BLaER1 treated with 17β-estradiol and CSF1 and Interleukin-3, amounts not matched to agents 10 nM and 100 nM (cell line): ENCODE results near the gene TENM3.

ENCODE experiments used
- H3K27ac ChIP-seq, 11 experiments: shearing (Covaris generic); formaldehyde crosslinking; 2 replicates each; pipeline ENCODE4 v1.8.1; 2022
- H3K27me3 ChIP-seq, 11 experiments: shearing (Covaris generic); formaldehyde crosslinking; 2 replicates each; pipeline ENCODE4 v1.8.1; 2022
- H3K36me3 ChIP-seq, 11 experiments: shearing (Covaris generic); formaldehyde crosslinking; 2 replicates each; pipeline ENCODE4 v1.8.1; 2022
- H3K4me1 ChIP-seq, 10 experiments: shearing (Covaris generic); formaldehyde crosslinking; 2 replicates each; pipeline ENCODE4 v1.8.1; 2022
- H3K4me2 ChIP-seq, 11 experiments: shearing (Covaris generic); formaldehyde crosslinking; 2 replicates each; pipeline ENCODE4 v1.8.1; 2022
- H3K4me3 ChIP-seq, 10 experiments: shearing (Covaris generic); formaldehyde crosslinking; 2 replicates each; pipeline ENCODE4 v1.8.1; 2022
- H3K9ac ChIP-seq, 11 experiments: shearing (Covaris generic); formaldehyde crosslinking; 2 replicates each; pipeline ENCODE4 v1.8.1; 2022
- H3K9me3 ChIP-seq, 11 experiments: shearing (Covaris generic); formaldehyde crosslinking; replicated peaks in 1 of 11; 2 replicates each; pipeline ENCODE4 v1.8.1; 2022
- H4K20me1 ChIP-seq, 11 experiments: shearing (Covaris generic); formaldehyde crosslinking; 2 replicates each; pipeline ENCODE4 v1.8.1; 2022
- Cebpa-rat ChIP-seq, 11 experiments: shearing (Covaris generic); IDR thresholded peaks; 2 replicates each; pipeline ENCODE4 v1.8.1; 2022

TENM3 gene

GRCh38 chr4:182840108-182840507 is 596.9 kb downstream of the TENM3 start:
- Histone ChIP-seq H3K27ac (no peak overlapping the region), H3K9ac (no peak overlapping the region), H3K27me3 (peaks cover 0 to 6% (median 3%) of the 10 kb centered on the region in 11 experiments; a peak in 10 of 22 replicates), H3K4me2 (no peak overlapping the region), H4K20me1 (no peaks in the 10 kb centered on the region), H3K9me3 (no peaks in the 10 kb centered on the region), H3K4me3 (no peak overlapping the region), H3K36me3 (no peaks in the 10 kb centered on the region), H3K4me1 (peaks cover 0 to 10% (median 3%) of the 10 kb centered on the region in 10 experiments; a peak in 7 of 20 replicates)
- TF ChIP-seq Cebpa-rat (IDR thresholded peaks at IDR 0.05), result no peak

- Histone ChIP-seq H3K9ac (no peak overlapping the region), H3K27me3 (no peaks in the 10 kb centered on the region), H3K27ac (no peak overlapping the region), H3K4me3 (no peak overlapping the region), H3K9me3 (no peaks in the 10 kb centered on the region), H3K36me3 (no peaks in the 10 kb centered on the region), H3K4me1 (peaks cover 0 to 19% (median 5%) of the 10 kb centered on the region in 10 experiments; a peak in 8 of 20 replicates), H3K4me2 (no peak overlapping the region), H4K20me1 (no peaks in the 10 kb centered on the region)
- TF ChIP-seq Cebpa-rat (IDR thresholded peaks at IDR 0.05), result no peak
Measured at GRCh38 chr4:182842104-182842600, 599.0 kb downstream of the TENM3 start.

GRCh38 chr4:182842759-182843390 is 599.7 kb downstream of the TENM3 start:
- Histone ChIP-seq H3K9ac (no peak overlapping the region), H4K20me1 (no peaks in the 10 kb centered on the region)
- no peak for TF ChIP-seq Cebpa-rat (IDR thresholded peaks at IDR 0.05)

GRCh38 chr4:182843808-182844325 is 600.7 kb downstream of the TENM3 start:
- peak overlapping the region in 7 of 11 experiments; percentile 6 to 38 (median 24); a peak in 8 of 22 replicates for H3K4me2 ChIP-seq
- no peak overlapping the region for H3K9ac ChIP-seq
- H3K27ac ChIP-seq, result no peak overlapping the region
- H3K36me3 ChIP-seq, result no peaks in the 10 kb centered on the region
- H3K4me3 ChIP-seq, result no peak overlapping the region
- H3K9me3 ChIP-seq, result no peaks in the 10 kb centered on the region
- H4K20me1 ChIP-seq, result no peaks in the 10 kb centered on the region
- H3K27me3 ChIP-seq, result no peaks in the 10 kb centered on the region
- TF ChIP-seq Cebpa-rat (IDR thresholded peaks at IDR 0.05), result no peak
- H3K4me1 ChIP-seq, result peaks cover 0 to 21% (median 6%) of the 10 kb centered on the region in 10 experiments; a peak in 8 of 20 replicates

More at GRCh38 chr4:182842759-182843390, 599.7 kb downstream of the TENM3 start:
- no peaks in the 10 kb centered on the region for H3K27me3 ChIP-seq
- H3K9me3 ChIP-seq, result no peaks in the 10 kb centered on the region
- no peaks in the 10 kb centered on the region for H3K36me3 ChIP-seq
- H3K27ac ChIP-seq, result no peak overlapping the region
- H3K4me2 ChIP-seq, result no peak overlapping the region
- peaks cover 0 to 21% (median 6%) of the 10 kb centered on the region in 10 experiments; a peak in 8 of 20 replicates for H3K4me1 ChIP-seq
- no peak overlapping the region for H3K4me3 ChIP-seq

- peaks cover 0 to 8% (median 0%) of the 10 kb centered on the region in 11 experiments; a peak in 8 of 22 replicates for H3K27me3 ChIP-seq
- TF ChIP-seq Cebpa-rat (IDR thresholded peaks at IDR 0.05), result no peak
- H3K9ac ChIP-seq, result no peak overlapping the region
- H3K9me3 ChIP-seq, result no peaks in the 10 kb centered on the region
- H3K27ac ChIP-seq, result no peak overlapping the region
- H3K4me3 ChIP-seq, result no peak overlapping the region
- H4K20me1 ChIP-seq, result no peaks in the 10 kb centered on the region
- no peaks in the 10 kb centered on the region for H3K36me3 ChIP-seq
- peaks cover 0 to 38% (median 19%) of the 10 kb centered on the region in 10 experiments; a peak in 17 of 20 replicates for H3K4me1 ChIP-seq
- H3K4me2 ChIP-seq, result no peak overlapping the region
Measured at GRCh38 chr4:182845618-182846017, 602.4 kb downstream of the TENM3 start.

GRCh38 chr4:182846036-182846435 is 602.8 kb downstream of the TENM3 start:
- H3K4me3 ChIP-seq, result no peak overlapping the region
- peaks cover 0 to 43% (median 23%) of the 10 kb centered on the region in 10 experiments; a peak in 17 of 20 replicates for H3K4me1 ChIP-seq
- H3K36me3 ChIP-seq, result no peaks in the 10 kb centered on the region
- no peak for TF ChIP-seq Cebpa-rat (IDR thresholded peaks at IDR 0.05)
- no peaks in the 10 kb centered on the region for H4K20me1 ChIP-seq
- no peak overlapping the region for H3K27ac ChIP-seq
- no peaks in the 10 kb centered on the region for H3K9me3 ChIP-seq
- H3K4me2 ChIP-seq, result peak overlapping the region in 1 of 11 experiments; percentile 40; a peak in 1 of 22 replicates
- H3K9ac ChIP-seq, result no peak overlapping the region
- peaks cover 0 to 13% (median 0%) of the 10 kb centered on the region in 11 experiments; a peak in 8 of 22 replicates for H3K27me3 ChIP-seq

GRCh38 chr4:182847576-182848450 is 604.6 kb downstream of the TENM3 start:
- H3K36me3 ChIP-seq, result no peaks in the 10 kb centered on the region
- H3K4me1 ChIP-seq, result peaks cover 0 to 49% (median 30%) of the 10 kb centered on the region in 10 experiments; a peak in 17 of 20 replicates
- H3K4me2 ChIP-seq, result no peak overlapping the region
- H3K27ac ChIP-seq, result no peak overlapping the region
- no peaks in the 10 kb centered on the region for H4K20me1 ChIP-seq
- peaks cover 0 to 4% (median 3%) of the 10 kb centered on the region in 11 experiments; a peak in 15 of 22 replicates for H3K9me3 ChIP-seq
- TF ChIP-seq Cebpa-rat (IDR thresholded peaks at IDR 0.05), result no peak
- no peak overlapping the region for H3K4me3 ChIP-seq
- H3K9ac ChIP-seq, result no peak overlapping the region
- peaks cover 0 to 19% (median 0%) of the 10 kb centered on the region in 11 experiments; a peak in 8 of 22 replicates for H3K27me3 ChIP-seq

- Histone ChIP-seq H3K36me3 (no peaks in the 10 kb centered on the region), H3K9me3 (peaks cover 8 to 13% (median 12%) of the 10 kb centered on the region in 11 experiments; a peak in 18 of 22 replicates), H3K4me3 (no peak overlapping the region), H3K27ac (no peak overlapping the region), H3K27me3 (peaks cover 0 to 19% (median 0%) of the 10 kb centered on the region in 11 experiments; a peak in 8 of 22 replicates), H3K4me2 (peak overlapping the region in 4 of 11 experiments; percentile 2 to 80 (median 76); a peak in 4 of 22 replicates), H3K4me1 (peaks cover 0 to 49% (median 30%) of the 10 kb centered on the region in 10 experiments; a peak in 17 of 20 replicates), H4K20me1 (no peaks in the 10 kb centered on the region), H3K9ac (no peak overlapping the region)
- no peak for TF ChIP-seq Cebpa-rat (IDR thresholded peaks at IDR 0.05)
Measured at GRCh38 chr4:182848685-182849084, 605.5 kb downstream of the TENM3 start.
